HepG2 (cell line): ENCODE results near the gene HOTAIR. TPM values are rescaled to one million over a fixed set of nuclear protein-coding genes. Genes with fewer than 3 reads are reported as not detected.

Experiments
- ATAC-seq: fragments of 200-7000 bp; cut with Tn5 transposase; 3 replicates; pipeline ENCODE4 v1.9.1; 2020; ENCODE audit warnings: mild to moderate bottlenecking, moderate library complexity
- BruUV-seq: library from RNA; stranded (reverse); fragments of 400-500 nt; replicated peaks from 2 replicates; lab custom pipeline; 2021; lab: Mats Ljungman, UMichigan
- CTCF ChIA-PET: fragments of 300-600 bp; formaldehyde crosslinking; extraction: SDS; loops from one replicate; lab custom pipeline; 2021; ENCODE audit warnings: low total read pairs, inconsistent platforms, low intra/inter-chr PET ratio; lab: Yijun Ruan, JAX
- POLR2A ChIA-PET: fragments of 350-600 bp; sonication (Branson Sonifier 250); formaldehyde crosslinking; loops from one replicate; lab custom pipeline; 2020; ENCODE audit warnings: antibody characterized with exemption, inconsistent platforms; lab: Yijun Ruan, JAX
- DNase-seq: peaks from one replicate; pipeline ENCODE4 v3.0.0-alpha.2; 2015; ENCODE audit warnings: low spot score
- FAIRE-seq: peaks from 3 replicates; lab custom pipeline; 2011; peaks lifted over from hg19 to GRCh38; lab: Jason Lieb, UNC
- H2AFZ ChIP-seq: one replicate; pipeline ENCODE4 v1.6.1; 2011; ENCODE audit warnings: low read length, inconsistent platforms
- H3K27ac ChIP-seq: fragments of 300-600 bp; 3 replicates; pipeline ENCODE4 v1.8.0; 2011; ENCODE audit warnings: mixed run types, mild to moderate bottlenecking, mixed read lengths, low read length, inconsistent platforms; ENCODE audit not compliant: insufficient read depth; ENCODE audit errors: extremely low read length
- H3K27me3 ChIP-seq, 2 experiments: fragments of 200-600 bp in 1 of 2; 2 replicates in 1 of 2; 3 replicates in 1 of 2; pipeline versions ENCODE4 v1.6.0 to v1.8.0; 2011; ENCODE audit warnings: low read length in 2 of 2, mild to moderate bottlenecking in 2 of 2, moderate library complexity in 2 of 2, inconsistent platforms in 1 of 2; ENCODE audit not compliant: insufficient read depth in 2 of 2, control insufficient read depth in 1 of 2
- H3K36me3 ChIP-seq, 2 experiments: fragments of 200-600 bp in 1 of 2; replicated peaks in 1 of 2; 2 replicates in 1 of 2; 3 replicates in 1 of 2; pipeline versions ENCODE4 v1.5.1 to v1.8.0; 2011; ENCODE audit warnings: low read length in 2 of 2, inconsistent platforms in 1 of 2; ENCODE audit not compliant: insufficient read depth in 2 of 2, control insufficient read depth in 1 of 2
- H3K4me1 ChIP-seq: 2 replicates; pipeline ENCODE4 v1.5.1; 2012; ENCODE audit warnings: low read length, inconsistent platforms; ENCODE audit not compliant: insufficient read depth
- H3K4me2 ChIP-seq: 2 replicates; pipeline ENCODE4 v1.6.0; 2011; ENCODE audit warnings: low read depth, low read length, inconsistent platforms
- H3K4me3 ChIP-seq, 3 experiments: fragments of 200-600 bp in 1 of 3; sonication (generic), shearing (Covaris generic) in 1 of 3; replicated peaks in 1 of 3; 2 replicates each; pipeline ENCODE4 v1.5.1; 2011 to 2016; ENCODE audit warnings: low read length in 3 of 3, inconsistent platforms in 2 of 3, low read depth in 2 of 3, mild to moderate bottlenecking in 2 of 3, control low read depth in 1 of 3, mixed read lengths in 1 of 3; ENCODE audit not compliant: insufficient read depth in 1 of 3
- H3K79me2 ChIP-seq: one replicate; pipeline ENCODE4 v1.6.1; 2011; ENCODE audit warnings: low read length, inconsistent platforms; ENCODE audit not compliant: insufficient read depth
- H3K9ac ChIP-seq: 2 replicates; pipeline ENCODE4 v1.6.0; 2011; ENCODE audit warnings: mild to moderate bottlenecking, low read depth, low read length, inconsistent platforms; ENCODE audit not compliant: insufficient read depth
- H3K9me3 ChIP-seq: 2 replicates; pipeline ENCODE4 v1.5.1; 2012; ENCODE audit warnings: mild to moderate bottlenecking, low read length
- H4K20me1 ChIP-seq: 2 replicates; pipeline ENCODE4 v1.6.0; 2011; ENCODE audit warnings: inconsistent platforms, mild to moderate bottlenecking, low read length, moderate library complexity; ENCODE audit not compliant: insufficient read depth
- AHR ChIP-seq: IDR thresholded peaks from 2 replicates; pipeline ENCODE4 v1.6.1; 2018; ENCODE audit warnings: missing genetic modification reagents, missing compliant biosample characterization
- ARNT ChIP-seq: fragments of 450-650 bp; IDR thresholded peaks from 2 replicates; pipeline ENCODE4 v1.6.1; 2017
- IKZF4 ChIP-seq: sonication (generic); formaldehyde crosslinking; IDR thresholded peaks from 2 replicates; pipeline ENCODE4 v1.5.1; 2020; ENCODE audit warnings: borderline replicate concordance, mild to moderate bottlenecking, low read depth, missing genetic modification reagents; ENCODE audit errors: not compliant biosample characterization
- JUN ChIP-seq: sonication (generic); formaldehyde crosslinking; IDR thresholded peaks from 2 replicates; pipeline ENCODE4 v1.4.0; 2020; ENCODE audit warnings: mild to moderate bottlenecking, missing genetic modification reagents
- MAFF ChIP-seq: IDR thresholded peaks from 2 replicates; pipeline ENCODE4 v1.6.1; 2011; ENCODE audit warnings: low read depth, low read length, improper control_type of control experiment
- PCBP2 ChIP-seq: fragments of 200-400 bp; formaldehyde crosslinking; optimal IDR thresholded peaks from 2 replicates; pipeline ENCODE3; 2018; ENCODE audit warnings: low read length, low read depth; ENCODE audit not compliant: poor library complexity, severe bottlenecking
- SCMH1 ChIP-seq: sonication (generic); formaldehyde crosslinking; IDR thresholded peaks from 2 replicates; pipeline ENCODE4 v1.9.0; 2021; ENCODE audit warnings: missing genetic modification reagents, mild to moderate bottlenecking, borderline replicate concordance
- SP5 ChIP-seq: IDR thresholded peaks from 2 replicates; pipeline ENCODE4 v1.6.1; 2016; ENCODE audit warnings: low read depth, borderline replicate concordance
- TAF15 ChIP-seq: fragments of 200-400 bp; formaldehyde crosslinking; IDR thresholded peaks from one replicate; pipeline ENCODE4 v1.6.1; 2018; ENCODE audit warnings: mild to moderate bottlenecking, low read depth, low read length; ENCODE audit not compliant: poor library complexity, severe bottlenecking
- TFDP2 ChIP-seq: sonication (generic); formaldehyde crosslinking; IDR thresholded peaks from 2 replicates; pipeline ENCODE4 v1.4.0; 2020; ENCODE audit warnings: missing genetic modification reagents
- ZFP36 ChIP-seq: fragments of 150-350 bp; IDR thresholded peaks from 2 replicates; pipeline ENCODE4 v1.6.1; 2018; ENCODE audit warnings: borderline replicate concordance, low read length, low read depth; ENCODE audit not compliant: partially characterized antibody
- ZNF317 ChIP-seq: sonication (generic); formaldehyde crosslinking; IDR thresholded peaks from 2 replicates; pipeline ENCODE4 v1.5.0; 2020; ENCODE audit warnings: mild to moderate bottlenecking, missing genetic modification reagents
- ZNF572 ChIP-seq: sonication (generic); formaldehyde crosslinking; IDR thresholded peaks from 2 replicates; pipeline ENCODE4 v1.5.1; 2020; ENCODE audit warnings: mild to moderate bottlenecking, missing genetic modification reagents
- ZNF703 ChIP-seq: sonication (generic); formaldehyde crosslinking; IDR thresholded peaks from 2 replicates; pipeline ENCODE4 v1.5.1; 2020; ENCODE audit warnings: missing genetic modification reagents, mild to moderate bottlenecking, moderate library complexity, borderline replicate concordance
- ZNF766 ChIP-seq: sonication (generic); formaldehyde crosslinking; IDR thresholded peaks from 2 replicates; pipeline ENCODE4 v1.5.0; 2020; ENCODE audit warnings: missing genetic modification reagents, borderline replicate concordance
- ZSCAN12 ChIP-seq: sonication (generic); formaldehyde crosslinking; IDR thresholded peaks from 2 replicates; pipeline ENCODE4 v1.9.0; 2021; ENCODE audit warnings: mild to moderate bottlenecking, missing genetic modification reagents
- WGBS: methylation state at CpG from one replicate; pipeline ENCODE4 v1.1.6; 2017; ENCODE audit warnings: low lambda C conversion rate; 5-methylcytosine and 5-hydroxymethylcytosine counted together
- in situ Hi-C: cut with HindIII; loops from 2 replicates; pipeline ENCODE4 v1.10.0; 2017; ENCODE audit warnings: low pct_unique_long_range_greater_than_20kb; ENCODE audit not compliant: extremely low pct_ligation_motif_present
- intact Hi-C: fragments of 100-400 bp; cut with micrococcal nuclease; formaldehyde crosslinking; loops from one replicate; pipeline ENCODE4 v1.10.0; 2022; ENCODE audit not compliant: unreplicated experiment
- polyA plus RNA-seq, 8 experiments: library from polyadenylated mRNA; depleted of rRNA in 3 of 8; stranded (reverse) in 7 of 8; unstranded in 1 of 8; fragments of >200 nt; fragmentation: Illumina TruSeq in 4 of 8; extraction: Trizol in 4 of 8; gene quantifications; 2 replicates each; pipeline versions ENCODE4 v1.2.1 to v1.2.3, GENCODE V29; 2011 to 2016; ENCODE audit warnings: low read depth in 4 of 8, missing spikeins in 1 of 8, mixed read lengths in 1 of 8; ENCODE audit not compliant: insufficient read depth in 1 of 8
- total RNA-seq, 5 experiments: library from RNA; depleted of rRNA; stranded (reverse); fragments of >200 nt; fragmentation: Illumina TruSeq; extraction: Trizol; gene quantifications; 2 replicates each; pipeline ENCODE4 v1.2.3, GENCODE V29; 2016; ENCODE audit warnings: low read depth in 1 of 5
- TF ChIP-seq, protein P1 (sequence below): IDR thresholded peaks from 2 replicates; pipeline ENCODE4 v1.6.1; 2012; ENCODE audit warnings: low read depth, low read length, improper control_type of control experiment

Gene HOTAIR
- total and polyA plus RNA-seq, 2 of the 13 experiments (the other 11 are each of a cell fraction or from before 2014, with no cell fraction given): not detected

GRCh38 chr12:53944907-53945847 lies 29.6 kb downstream of the HOTAIR start:
- TF ChIP-seq TAF15: no peak
- TF ChIP-seq ZNF766 (CRISPR knock-in tag): no peak
- TF ChIP-seq ZNF317 (CRISPR knock-in tag): no peak
- no peak for TF ChIP-seq IKZF4 (CRISPR knock-in tag)
- TF ChIP-seq, protein P1, sequence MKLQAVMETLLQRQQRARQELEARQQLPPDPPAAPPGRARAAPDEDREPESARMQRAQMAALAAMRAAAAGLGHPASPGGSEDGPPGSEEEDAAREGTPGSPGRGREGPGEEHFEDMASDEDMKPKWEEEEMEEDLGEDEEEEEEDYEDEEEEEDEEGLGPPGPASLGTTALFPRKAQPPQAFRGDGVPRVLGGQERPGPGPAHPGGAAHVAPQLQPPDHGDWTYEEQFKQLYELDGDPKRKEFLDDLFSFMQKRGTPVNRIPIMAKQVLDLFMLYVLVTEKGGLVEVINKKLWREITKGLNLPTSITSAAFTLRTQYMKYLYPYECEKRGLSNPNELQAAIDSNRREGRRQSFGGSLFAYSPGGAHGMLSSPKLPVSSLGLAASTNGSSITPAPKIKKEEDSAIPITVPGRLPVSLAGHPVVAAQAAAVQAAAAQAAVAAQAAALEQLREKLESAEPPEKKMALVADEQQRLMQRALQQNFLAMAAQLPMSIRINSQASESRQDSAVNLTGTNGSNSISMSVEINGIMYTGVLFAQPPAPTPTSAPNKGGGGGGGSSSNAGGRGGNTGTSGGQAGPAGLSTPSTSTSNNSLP: no peak
- TF ChIP-seq PCBP2: no peak
- TF ChIP-seq ARNT: no peak
- TF ChIP-seq JUN: no peak
- no peak for TF ChIP-seq SP5
- no peak for TF ChIP-seq ZNF703 (CRISPR knock-in tag)
- no peak for TF ChIP-seq SCMH1 (CRISPR knock-in tag)
- TF ChIP-seq AHR: no peak
- no peak for TF ChIP-seq TFDP2 (CRISPR knock-in tag)
- no peak for TF ChIP-seq ZFP36
- TF ChIP-seq ZSCAN12: no peak
- TF ChIP-seq ZNF572: no peak
- no peak for TF ChIP-seq MAFF
- Histone ChIP-seq H3K9me3 (no peaks in the 10 kb centered on the region), H3K36me3 (no peaks in the 10 kb centered on the region), H3K4me2 (no peak overlapping the region), H4K20me1 (peaks cover under 1% of the 10 kb centered on the region; the same call in 1 of the 2 replicates), H3K27ac (no peak overlapping the region), H3K9ac (no peak overlapping the region), H3K4me1 (peaks cover 9% of the 10 kb centered on the region), H3K79me2 (no peaks in the 10 kb centered on the region), H3K4me3 (no peak overlapping the region), H3K27me3 (peaks cover 11 to 79% of the 10 kb centered on the region in 2 experiments), H2AFZ (no peak overlapping the region)
- in situ Hi-C loops: loop anchor here (25.0 kb wide), 1 partner anchor 158 kb away; no protein-coding TSS in a partner anchor
- POLR2A ChIA-PET: no interaction called here
- 19% methylated on average over 39 of the region's 51 CpGs for WGBS
- DNase-seq: no peak
- intact Hi-C loops: no loop called here
- BruUV-seq: no TSS peak
- CTCF ChIA-PET: no interaction called here
- no peak for FAIRE-seq
- no peak for ATAC-seq
